ENCODE measurements around the gene DCAF5.

GRCh38 chr14:69073915-69074314 lies 79.0 kb downstream of the DCAF5 start:
- TF ChIP-seq POLR2AphosphoS5 (IDR thresholded peaks at IDR 0.05; ENCODE audit: low read depth, low read length) (no peak), POLR2A (IDR thresholded peaks at IDR 0.05; ENCODE audit: low read depth, low read length) (no peak)

Measured in GM12892 (cell line).